OCI-LY7 (cell line): ENCODE measurements around the gene PHACTR2. TPM values are rescaled to one million over a fixed set of nuclear protein-coding genes. Genes with fewer than 3 reads are reported as not detected.

Experiments used
- BruUV-seq: library from RNA; stranded (reverse); fragments of 400-500 nt; replicated peaks from 2 replicates; lab custom pipeline; 2021; lab: Mats Ljungman, UMichigan
- CTCF ChIA-PET: fragments of 300-600 bp; sonication (Branson Sonifier 250); formaldehyde crosslinking; loops from one replicate; lab custom pipeline; 2022; ENCODE audit warnings: antibody characterized with exemption; ENCODE audit not compliant: unreplicated experiment; lab: Charles Lee
- POLR2A ChIA-PET: fragments of 300-600 bp; sonication (Branson Sonifier 250); formaldehyde crosslinking; loops from one replicate; lab custom pipeline; 2022; ENCODE audit warnings: antibody characterized with exemption; lab: Charles Lee
- DNase-seq: peaks from one replicate; pipeline ENCODE4 v3.0.0-alpha.2; 2015; ENCODE audit warnings: low spot score
- H2AFZ ChIP-seq: fragments of 200-600 bp; sonication (generic), shearing (Covaris generic); 2 replicates; pipeline ENCODE4 v1.6.1; 2014; ENCODE audit warnings: mild to moderate bottlenecking, antibody characterized with exemption, low read length, moderate library complexity
- H3K27ac ChIP-seq: fragments of 200-600 bp; sonication (generic); 2 replicates; pipeline ENCODE4 v1.5.1; 2014; ENCODE audit warnings: mixed run types, low read depth, mild to moderate bottlenecking, moderate library complexity, low read length, inconsistent platforms; ENCODE audit not compliant: poor library complexity, severe bottlenecking
- H3K36me3 ChIP-seq: fragments of 200-600 bp; sonication (generic); 2 replicates; pipeline ENCODE4 v1.6.1; 2014; ENCODE audit warnings: mild to moderate bottlenecking, antibody characterized with exemption, low read length, moderate library complexity, mixed read lengths; ENCODE audit not compliant: insufficient read depth
- H3K4me1 ChIP-seq: fragments of 200-600 bp; sonication (generic); 2 replicates; pipeline ENCODE4 v1.5.1; 2014; ENCODE audit warnings: mild to moderate bottlenecking, low read length; ENCODE audit not compliant: insufficient read depth, poor library complexity, severe bottlenecking
- H3K4me2 ChIP-seq: fragments of 200-600 bp; sonication (generic); 2 replicates; pipeline ENCODE4 v1.6.1; 2014; ENCODE audit warnings: mild to moderate bottlenecking, low read length
- H3K4me3 ChIP-seq: fragments of 200-600 bp; sonication (generic); 2 replicates; pipeline ENCODE4 v1.5.1; 2014; ENCODE audit warnings: mild to moderate bottlenecking, low read depth, low read length; ENCODE audit not compliant: poor library complexity, severe bottlenecking
- H3K79me2 ChIP-seq: fragments of 200-600 bp; sonication (generic); 2 replicates; pipeline ENCODE4 v1.6.1; 2016; ENCODE audit warnings: low read depth, mild to moderate bottlenecking, low read length, moderate library complexity, mixed read lengths; ENCODE audit not compliant: insufficient read depth
- H3K9me2 ChIP-seq: fragments of 200-600 bp; sonication (generic); 2 replicates; pipeline ENCODE4 v1.6.1; 2016; ENCODE audit warnings: mild to moderate bottlenecking, low read length, mixed read lengths; ENCODE audit not compliant: insufficient read depth
- H3K9me3 ChIP-seq: fragments of 200-600 bp; sonication (generic); 2 replicates; pipeline ENCODE4 v1.6.1; 2014; ENCODE audit warnings: mild to moderate bottlenecking, mixed run types, low read length, mixed read lengths
- H4K20me1 ChIP-seq: fragments of 200-600 bp; sonication (generic); 2 replicates; pipeline ENCODE4 v1.6.1; 2014; ENCODE audit warnings: mild to moderate bottlenecking, antibody characterized with exemption, low read length, moderate library complexity, mixed read lengths; ENCODE audit not compliant: insufficient read depth
- CTCF ChIP-seq: fragments of 200-600 bp; sonication (generic); conservative IDR thresholded peaks from 2 replicates; pipeline ENCODE4 v1.5.1; 2014; ENCODE audit warnings: mild to moderate bottlenecking, antibody characterized with exemption, low read length, moderate library complexity, mixed read lengths
- EZH2phosphoT487 ChIP-seq: fragments of 200-600 bp; sonication (generic); IDR thresholded peaks from 2 replicates; pipeline ENCODE4 v1.6.1; 2018; ENCODE audit warnings: low read depth, borderline replicate concordance, mild to moderate bottlenecking, mixed run types, antibody characterized with exemption, low read length, moderate library complexity, mixed read lengths
- intact Hi-C: fragments of 100-400 bp; cut with micrococcal nuclease; formaldehyde crosslinking; loops from one replicate; pipeline ENCODE4 v1.10.0; 2022; ENCODE audit not compliant: unreplicated experiment
- total RNA-seq, 2 experiments: library from RNA; depleted of rRNA in 1 of 2; stranded (reverse); fragments of >200 nt in 1 of 2; shearing (Covaris generic) in 1 of 2; gene quantifications; 2 replicates each; pipeline ENCODE4 v1.2.3, GENCODE V29; 2014 to 2022

The PHACTR2 gene
- total RNA-seq, 2 experiments from 2014 or later: 0.06 to 5.4 TPM

GRCh38 chr6:143673669-143674068, 4.1 kb upstream of the PHACTR2 start:
- BruUV-seq: no TSS peak
- DNase-seq: no peak
- intact Hi-C loops: no loop called here
- no peak overlapping the region for H3K4me2 ChIP-seq
- no peaks in the 10 kb centered on the region for H3K79me2 ChIP-seq
- no peaks in the 10 kb centered on the region for H3K9me2 ChIP-seq
- H2AFZ ChIP-seq: no peak overlapping the region
- ChIA-PET CTCF (no interaction called here), POLR2A (interaction anchor here (0.7 kb wide), 1 partner anchor 106 kb away, joined by 3 read pairs; no protein-coding TSS in a partner anchor)
- no peaks in the 10 kb centered on the region for H3K36me3 ChIP-seq
- no peak overlapping the region for H3K27ac ChIP-seq
- no peaks in the 10 kb centered on the region for H4K20me1 ChIP-seq
- H3K9me3 ChIP-seq: no peaks in the 10 kb centered on the region
- TF ChIP-seq EZH2phosphoT487: no peak
- TF ChIP-seq CTCF: no peak
- H3K4me1 ChIP-seq: no peaks in the 10 kb centered on the region
- H3K4me3 ChIP-seq: no peak overlapping the region

- Histone ChIP-seq H3K4me2 (no peak overlapping the region), H4K20me1 (no peaks in the 10 kb centered on the region), H2AFZ (no peak overlapping the region), H3K36me3 (no peaks in the 10 kb centered on the region), H3K4me1 (no peaks in the 10 kb centered on the region), H3K4me3 (no peak overlapping the region), H3K27ac (no peak overlapping the region), H3K9me3 (no peaks in the 10 kb centered on the region), H3K9me2 (no peaks in the 10 kb centered on the region), H3K79me2 (no peaks in the 10 kb centered on the region)
- ChIA-PET CTCF (no interaction called here), POLR2A (interaction anchor here (0.5 to 1.0 kb wide), 3 partner anchors 25 to 809 kb away, joined by 3 to 4 read pairs (median 3); no protein-coding TSS in a partner anchor)
- no TSS peak for BruUV-seq
- DNase-seq: no peak
- intact Hi-C loops: no loop called here
- TF ChIP-seq EZH2phosphoT487 (no peak), CTCF (no peak)
These were observed 3.0 kb upstream of the PHACTR2 start for GRCh38 chr6:143674483-143675381.

- Histone ChIP-seq H3K9me2 (no peaks in the 10 kb centered on the region), H3K4me3 (no peak overlapping the region), H4K20me1 (no peaks in the 10 kb centered on the region), H3K4me2 (no peak overlapping the region), H3K4me1 (no peaks in the 10 kb centered on the region), H3K36me3 (no peaks in the 10 kb centered on the region), H3K27ac (no peak overlapping the region), H3K9me3 (no peaks in the 10 kb centered on the region), H2AFZ (no peak overlapping the region), H3K79me2 (no peaks in the 10 kb centered on the region)
- CTCF ChIA-PET: no interaction called here
- TF ChIP-seq CTCF (no peak), EZH2phosphoT487 (no peak)
- POLR2A ChIA-PET: interaction anchor here (0.6 to 1.0 kb wide), 2 partner anchors 24 to 249 kb away, joined by 3 read pairs; no protein-coding TSS in a partner anchor
- no peak for DNase-seq
- BruUV-seq: no TSS peak
- intact Hi-C loops: no loop called here
These were observed 2.3 kb upstream of the PHACTR2 start for GRCh38 chr6:143675382-143675900.
